SH-SY5Y (cell line): ENCODE results near the gene TP63.

ENCODE experiments used
- GATA2 ChIP-seq: IDR thresholded peaks from 2 replicates; pipeline ENCODE4 v1.6.1; 2011; ENCODE audit warnings: mild to moderate bottlenecking, low read depth, low read length
- GATA3 ChIP-seq: IDR thresholded peaks from 2 replicates; pipeline ENCODE4 v1.6.1; 2011; ENCODE audit warnings: low read depth, mild to moderate bottlenecking, low read length, moderate library complexity

- TF ChIP-seq GATA2: no peak
- no peak for TF ChIP-seq GATA3
Measured at GRCh38 chr3:189702066-189702646, 71.0 kb downstream of the TP63 start.
